Epithelial cell of proximal tubule (primary cell): ENCODE measurements around the gene WNT5A. TPM values are rescaled to one million over a fixed set of nuclear protein-coding genes. Genes with fewer than 3 reads are reported as not detected.
A peak's percentile ranks its signal among the peaks of the same experiment; 100 is the strongest.

Source experiments
- DNase-seq: peaks from one replicate; pipeline ENCODE4 v3.0.0-alpha.2; 2011; ENCODE audit warnings: low read depth
- H3K4me3 ChIP-seq: 2 replicates; pipeline ENCODE4 v1.5.1; 2011; ENCODE audit warnings: low read depth, mild to moderate bottlenecking, low read length
- CTCF ChIP-seq: conservative IDR thresholded peaks from 2 replicates; pipeline ENCODE4 v1.5.1; 2012; ENCODE audit warnings: low read depth, mild to moderate bottlenecking, low read length
- total RNA-seq: library from RNA; depleted of rRNA; stranded (reverse); fragments of >200 nt; gene quantifications from 2 replicates; pipeline ENCODE4 v1.2.3, GENCODE V29; 2015

Gene WNT5A
- total RNA-seq, 1 donor from 2014 or later = 4.4 TPM

DNA sequence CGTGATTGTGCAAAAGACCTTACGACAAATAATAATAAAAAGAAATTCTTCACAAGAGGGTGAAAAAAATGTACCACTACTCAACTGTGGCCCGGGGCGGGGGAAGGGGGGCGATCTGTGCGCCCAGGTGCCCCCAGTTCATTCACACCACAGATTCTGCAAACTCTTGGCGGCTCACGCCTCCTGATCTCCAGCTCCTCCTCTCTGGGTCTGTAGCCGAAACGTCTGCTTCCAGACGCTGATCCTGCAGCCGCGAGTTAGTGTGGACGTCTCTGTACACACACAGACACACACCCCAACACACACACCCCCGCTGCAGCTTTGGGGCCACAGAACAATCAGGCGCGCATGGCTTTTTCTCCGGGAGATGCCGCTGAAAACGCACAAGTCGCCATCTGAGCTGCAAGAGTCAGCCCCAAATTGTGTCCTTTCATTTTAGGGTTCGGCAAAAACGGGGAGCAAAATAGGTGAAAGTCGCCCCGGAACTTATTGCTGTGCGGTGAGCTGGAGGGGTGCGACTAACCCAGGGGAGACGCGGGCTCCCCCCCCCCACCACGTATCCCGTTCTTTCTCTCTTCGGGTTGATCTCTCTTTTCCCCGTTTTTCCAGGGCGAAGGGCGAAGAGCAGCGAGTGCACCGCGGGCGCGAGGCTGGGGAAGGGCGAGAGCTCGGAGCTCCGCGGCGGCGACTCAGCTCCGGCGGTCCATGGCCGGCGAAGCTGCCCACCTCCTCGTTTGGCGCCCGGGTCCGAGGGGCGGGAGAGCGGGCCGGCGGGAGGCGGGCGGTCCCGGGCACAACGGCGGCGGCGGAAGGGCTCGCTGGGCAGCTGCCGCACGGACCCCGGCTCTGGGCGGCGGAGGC, 505 bp upstream of the WNT5A start:
- TF ChIP-seq CTCF = no peak
- H3K4me3 ChIP-seq = peak overlapping the region; percentile 87
- DNase-seq = no peak

GRCh38 chr3:55486101-55486856, 827 bp downstream of the WNT5A start:
- H3K4me3 ChIP-seq = peak overlapping the region; percentile 87
- no peak for TF ChIP-seq CTCF
- DNase-seq = no peak

DNA sequence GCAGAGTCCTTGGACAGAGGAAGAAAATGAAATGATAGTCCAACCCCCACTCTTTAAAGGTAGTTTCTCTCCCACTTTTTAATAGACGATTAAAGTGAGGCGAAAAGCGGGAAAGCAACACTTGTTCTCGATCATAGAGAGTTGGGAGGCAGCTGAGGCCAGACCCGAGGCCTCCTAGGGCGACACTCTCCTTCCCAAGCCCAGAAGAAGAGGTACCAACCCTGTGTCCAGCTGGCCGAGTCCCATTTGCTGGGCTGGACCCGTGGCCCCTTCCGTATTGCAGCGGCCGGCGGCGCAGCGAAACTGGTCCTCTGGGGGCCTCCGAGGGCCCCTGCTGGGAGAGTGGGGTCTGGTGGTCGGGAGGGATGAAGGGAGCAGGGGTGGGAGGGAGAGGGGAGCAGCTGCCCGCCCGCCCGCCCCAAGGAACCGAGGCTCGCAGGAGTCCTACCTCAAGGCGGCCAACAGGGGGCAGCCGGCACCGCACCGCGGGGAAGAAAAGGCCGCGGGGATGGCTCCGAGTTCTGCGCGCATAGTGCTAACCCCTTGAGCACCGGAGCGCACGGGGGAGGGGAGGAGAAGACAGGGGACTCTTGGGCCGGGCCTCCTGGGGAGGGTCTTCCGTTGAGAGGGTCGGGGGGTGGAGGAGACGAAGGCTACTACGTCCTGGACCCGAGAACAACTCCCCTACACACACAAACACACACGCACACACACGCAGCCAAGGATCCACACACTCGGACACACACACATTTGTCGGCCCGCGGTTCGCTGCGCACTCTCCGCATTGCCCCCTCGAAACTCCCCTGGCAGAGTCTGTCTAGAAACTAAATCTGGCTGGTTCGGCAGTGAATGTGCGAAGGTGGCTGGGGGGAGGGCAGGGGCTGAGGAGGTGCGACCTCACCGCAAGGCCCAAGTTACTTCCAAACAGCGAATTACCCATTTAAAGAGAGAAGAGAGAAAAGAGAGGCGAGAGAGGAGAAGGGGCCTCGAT, 2.0 kb downstream of the WNT5A start:
- no peak for DNase-seq
- H3K4me3 ChIP-seq = peak overlapping the region; percentile 87
- peak; percentile 60 for TF ChIP-seq CTCF

DNA sequence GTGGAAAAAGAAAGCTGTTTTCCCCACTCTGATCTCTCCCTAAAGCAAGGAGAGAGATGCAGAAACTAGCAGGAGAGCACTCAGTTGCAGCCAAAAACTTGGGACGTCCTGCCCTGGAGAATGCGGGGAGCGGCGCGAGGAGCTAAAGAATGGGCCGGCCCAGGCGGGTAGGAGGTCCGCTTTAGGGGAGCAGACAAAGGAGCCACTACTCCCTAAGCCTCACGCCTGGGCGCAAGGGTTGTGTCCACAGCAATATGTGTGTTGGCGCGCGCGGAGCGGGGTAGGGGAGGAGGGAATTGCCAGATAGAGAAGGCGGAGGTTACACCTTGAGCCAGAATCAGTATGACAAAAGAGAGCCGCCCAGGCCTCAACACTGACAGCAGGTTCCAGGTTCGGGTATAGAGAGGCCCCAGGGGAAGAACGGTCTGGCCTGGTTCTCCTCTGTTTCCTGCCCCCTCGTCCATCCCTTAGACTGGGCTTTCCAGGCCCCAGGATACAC, 2.9 kb downstream of the WNT5A start:
- no peak for DNase-seq
- peak overlapping the region; percentile 87 for H3K4me3 ChIP-seq
- TF ChIP-seq CTCF = no peak

DNA sequence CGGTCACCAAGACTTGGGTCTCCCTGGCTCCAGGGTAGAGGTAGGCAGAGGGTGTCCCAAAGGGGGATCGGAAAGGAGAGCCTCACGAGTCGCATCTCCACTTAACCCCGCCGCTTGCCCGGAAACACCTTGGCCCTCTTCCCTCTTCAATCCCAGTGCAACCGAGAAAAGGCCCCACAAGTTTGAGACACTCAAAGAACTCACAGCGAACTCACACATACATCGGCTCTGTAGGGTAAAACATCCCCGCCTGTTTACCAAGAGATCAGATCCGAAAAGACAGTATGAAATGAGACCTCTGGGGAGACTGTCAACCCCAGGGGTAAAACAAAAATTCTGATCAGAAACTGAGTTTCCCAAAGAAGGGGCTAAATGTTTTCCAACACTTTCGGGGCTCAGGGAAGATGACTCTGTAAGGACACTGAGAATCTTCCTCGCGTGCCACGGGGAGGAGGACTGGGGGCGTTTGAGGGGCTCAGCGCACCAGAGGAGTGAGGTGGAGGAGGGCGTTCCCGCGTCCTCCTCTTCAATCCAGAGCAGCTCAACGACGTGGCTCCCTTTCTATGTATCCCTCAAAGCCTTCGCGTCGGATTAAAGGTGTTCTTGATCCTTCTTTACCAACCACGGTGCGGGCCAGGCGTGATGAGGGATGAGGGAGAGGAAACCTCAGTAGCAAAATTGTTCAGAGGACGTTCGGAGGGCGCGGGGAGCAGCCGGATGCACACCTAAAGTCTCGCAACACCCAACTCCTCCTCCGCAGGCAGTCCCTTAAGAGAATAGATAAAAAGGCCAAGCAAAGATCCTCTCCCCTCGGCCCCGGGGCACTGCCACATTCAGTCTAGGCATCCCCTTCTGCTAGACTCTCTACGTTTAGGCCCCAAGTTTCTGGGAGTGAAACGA, 3.7 kb downstream of the WNT5A start:
- DNase-seq = no peak
- TF ChIP-seq CTCF = no peak
- no peak overlapping the region for H3K4me3 ChIP-seq
